ENCODE data around the gene GNAQ.

GRCh38 chr9:77864211-77864889 is 167.3 kb downstream of the GNAQ start:
- TF ChIP-seq CTCF (IDR thresholded peaks at IDR 0.05): no peak
- TF ChIP-seq EP300 (IDR thresholded peaks at IDR 0.05): no peak
- TF ChIP-seq POLR2AphosphoS5 (IDR thresholded peaks at IDR 0.05): no peak
- no peak for TF ChIP-seq POLR2A (IDR thresholded peaks at IDR 0.05; ENCODE audit: low read depth)
